Psoas muscle (tissue), 8 donors: Measurements from ENCODE around the gene MAGI1. TPM values are rescaled to one million over a fixed set of nuclear protein-coding genes. Genes with fewer than 3 reads are reported as not detected.
A peak's percentile ranks its signal among the peaks of the same experiment; 100 is the strongest.

Experiments
- ATAC-seq, 4 donors: fragments of 200-7000 bp; cut with Tn5 transposase; one replicate each; pipeline ENCODE4 v1.9.1; 2020; ENCODE audit warnings: moderate library complexity in 3 of 4, mild to moderate bottlenecking in 2 of 4
- DNase-seq, 2 donors: peaks; one replicate each; pipeline ENCODE4 v3.0.0-alpha.2; 2020
- H3K27ac ChIP-seq: fragments of 200-600 bp; one replicate; pipeline ENCODE4 v1.8.0; 2022
- H3K27me3 ChIP-seq, 3 donors: fragments of 200-600 bp in 1 of 3; one replicate each; pipeline versions ENCODE4 v1.6.1 to v1.8.0; 2013 to 2022; ENCODE audit warnings: low read length in 2 of 3, mild to moderate bottlenecking in 2 of 3, moderate library complexity in 1 of 3; ENCODE audit not compliant: insufficient read depth in 3 of 3
- H3K36me3 ChIP-seq, 2 donors: fragments of 200-600 bp in 1 of 2; one replicate each; pipeline versions ENCODE4 v1.6.1 to v1.8.0; 2013 to 2022; ENCODE audit warnings: low read depth in 1 of 2, mild to moderate bottlenecking in 1 of 2, moderate library complexity in 1 of 2; ENCODE audit not compliant: insufficient read depth in 1 of 2
- H3K4me1 ChIP-seq: fragments of 200-600 bp; one replicate; pipeline ENCODE4 v1.8.0; 2022
- H3K4me3 ChIP-seq: fragments of 200-600 bp; one replicate; pipeline ENCODE4 v1.8.0; 2022; ENCODE audit warnings: mild to moderate bottlenecking
- H3K9me3 ChIP-seq: fragments of 200-600 bp; one replicate; pipeline ENCODE4 v1.8.0; 2022
- CTCF ChIP-seq: fragments of 200-600 bp; IDR thresholded peaks from one replicate; pipeline ENCODE4 v1.8.0; 2022; ENCODE audit warnings: antibody characterized with exemption
- WGBS, 3 donors: extraction: QIAGEN DNeasy Blood & Tissue Kit; methylation state at CpG; one replicate each; pipeline versions ENCODE4 v1.1.6 to v1.1.7; 2013; 5-methylcytosine and 5-hydroxymethylcytosine counted together
- intact Hi-C, 2 donors: fragments of 100-400 bp; cut with DNase I; formaldehyde crosslinking; loops; one replicate each; pipeline versions ENCODE4 v1.11.0 to v1.14.2; 2022
- polyA plus RNA-seq, 3 donors: library from polyadenylated mRNA; stranded (reverse); fragments of 200-250 nt; gene quantifications; one replicate each; pipeline ENCODE4 v1.2.3, GENCODE V29; 2013
- total RNA-seq, 4 donors: library from RNA; stranded (reverse); fragmentation: NEBNext Ultra II Directional in 2 of 4; extraction: Animal tissue kit (Norgen Biotek cat#: 25700) in 2 of 4; gene quantifications; one replicate each; pipeline versions ENCODE4 v1.2.1 to v1.2.4, GENCODE V29; 2021 to 2023
- donor health status: healthy with polysubstance abuse.
- donor health status: DM: no; HTN: no; CAD: no; lungs with moderate emphysema.
- donor health status: Bipolar disorder and iron deficiency.
- donor health status: healthy.
- donor health status: DM: yes; HTN: yes; CAD: no.
- donor health status: DM: no; HTN: no; CAD: no.
- donor health status: DM: no; HTN: no; CAD: no.
- donor health status: DM: yes; HTN: yes; CAD: no.

The MAGI1 gene
- total and polyA plus RNA-seq, 7 donors = 4.5 to 8.1 (median 6.3) TPM

GRCh38 chr3:65919826-65920225, 118.9 kb downstream of the MAGI1 start:
- Histone ChIP-seq H3K4me3 (no peak overlapping the region), H3K9me3 (no peaks in the 10 kb centered on the region), H3K27ac (no peak overlapping the region), H3K4me1 (peaks cover 10% of the 10 kb centered on the region), H3K27me3 (no peaks in the 10 kb centered on the region), H3K36me3 (no peaks in the 10 kb centered on the region)
- 67 to 72% (median 69%) methylated on average over 2 of the region's 2 CpGs for WGBS, 3 donors
- intact Hi-C loops = loop anchor here in 1 of 2 donors (1.0 to 10.0 kb wide), 3 partner anchors 37 to 215 kb away; no protein-coding TSS in a partner anchor
- no peak for DNase-seq
- no peak for TF ChIP-seq CTCF
- ATAC-seq = no peak

GRCh38 chr3:65915477-65915876, 123.2 kb downstream of the MAGI1 start:
- Histone ChIP-seq H3K27ac (no peak overlapping the region), H3K9me3 (no peaks in the 10 kb centered on the region), H3K4me3 (no peak overlapping the region), H3K27me3 (no peaks in the 10 kb centered on the region), H3K4me1 (peaks cover 7% of the 10 kb centered on the region), H3K36me3 (no peaks in the 10 kb centered on the region)
- ATAC-seq (no peak), DNase-seq (no peak)
- 28 to 43% (median 29%) methylated on average over 2 of the region's 2 CpGs for WGBS, 3 donors
- intact Hi-C loops = loop anchor here in 1 of 2 donors (10.0 kb wide), 2 partner anchors 131 to 219 kb away; no protein-coding TSS in a partner anchor
- no peak for TF ChIP-seq CTCF

- Histone ChIP-seq H3K4me3 (no peak overlapping the region), H3K27me3 (no peaks in the 10 kb centered on the region), H3K4me1 (peaks cover 7% of the 10 kb centered on the region), H3K36me3 (no peaks in the 10 kb centered on the region), H3K9me3 (no peaks in the 10 kb centered on the region), H3K27ac (no peak overlapping the region)
- TF ChIP-seq CTCF = peak; percentile 7
- no peak for DNase-seq
- intact Hi-C loops = loop anchor here in 1 of 2 donors (10.0 kb wide), 2 partner anchors 130 to 220 kb away; no protein-coding TSS in a partner anchor
- 43 to 60% (median 48%) methylated on average over 3 of the region's 3 CpGs for WGBS, 3 donors
- ATAC-seq = peak in 2 of 4 donors; percentile 39 to 55
Measured at GRCh38 chr3:65914740-65915367, 123.9 kb downstream of the MAGI1 start.

GRCh38 chr3:65914032-65914739, 124.5 kb downstream of the MAGI1 start:
- no peaks in the 10 kb centered on the region for H3K36me3 ChIP-seq
- peaks cover 7% of the 10 kb centered on the region for H3K4me1 ChIP-seq
- H3K27ac ChIP-seq = no peak overlapping the region
- WGBS, 3 donors = 71 to 77% (median 73%) methylated on average over 5 of the region's 5 CpGs
- no peak for DNase-seq
- ATAC-seq = no peak
- H3K9me3 ChIP-seq = no peaks in the 10 kb centered on the region
- peak; percentile 9 for TF ChIP-seq CTCF
- intact Hi-C loops = loop anchor here in 1 of 2 donors (10.0 kb wide), 2 partner anchors 129 to 221 kb away; no protein-coding TSS in a partner anchor
- H3K27me3 ChIP-seq = no peaks in the 10 kb centered on the region
- H3K4me3 ChIP-seq = no peak overlapping the region
